MCF 10A (cell line): ENCODE measurements around the gene STAG3. TPM values are rescaled to one million over a fixed set of nuclear protein-coding genes. Genes with fewer than 3 reads are reported as not detected.
"Not testable (repeated sequence)": the region's sequence is repeated elsewhere in the genome, so short reads cannot be mapped to it uniquely, and the experiment has no call there.

Experiments used
- BruUV-seq: library from RNA; stranded (reverse); fragments of 400-500 nt; replicated peaks from 2 replicates; lab custom pipeline; 2021; lab: Mats Ljungman, UMichigan
- CTCF ChIA-PET: fragments of 300-600 bp; sonication (Branson Sonifier 250); formaldehyde crosslinking; extraction: SDS; loops from one replicate; lab custom pipeline; 2021; ENCODE audit warnings: antibody characterized with exemption, inconsistent platforms; lab: Yijun Ruan, JAX
- POLR2A ChIA-PET: fragments of 300-600, 350-650 bp; sonication (Branson Sonifier 250); formaldehyde crosslinking; extraction: SDS; loops from one replicate; lab custom pipeline; 2020; ENCODE audit warnings: antibody characterized with exemption, inconsistent platforms; lab: Yijun Ruan, JAX
- DNase-seq: peaks from one replicate; pipeline ENCODE4 v3.0.0-alpha.2; 2018; ENCODE audit not compliant: unreplicated experiment
- H3K27ac Mint-ChIP-seq: one replicate; pipeline ENCODE4 v1.8.0; 2022; ENCODE audit warnings: mild to moderate bottlenecking, low read depth, mixed read lengths; ENCODE audit not compliant: unreplicated experiment
- H3K27me3 Mint-ChIP-seq: one replicate; pipeline ENCODE4 v1.8.0; 2022; ENCODE audit warnings: mixed read lengths; ENCODE audit not compliant: insufficient read depth, unreplicated experiment
- H3K36me3 Mint-ChIP-seq: one replicate; pipeline ENCODE4 v1.8.0; 2022; ENCODE audit warnings: mild to moderate bottlenecking, moderate library complexity, mixed read lengths; ENCODE audit not compliant: insufficient read depth, unreplicated experiment
- H3K4me1 Mint-ChIP-seq: one replicate; pipeline ENCODE4 v1.8.0; 2022; ENCODE audit warnings: mixed read lengths; ENCODE audit not compliant: insufficient read depth, unreplicated experiment
- H3K4me3 Mint-ChIP-seq: one replicate; pipeline ENCODE4 v1.8.0; 2022; ENCODE audit warnings: mild to moderate bottlenecking, moderate library complexity, mixed read lengths; ENCODE audit not compliant: unreplicated experiment
- H3K9me3 Mint-ChIP-seq: one replicate; pipeline ENCODE4 v1.8.0; 2022; ENCODE audit warnings: mixed read lengths; ENCODE audit not compliant: unreplicated experiment
- CTCF ChIP-seq: fragments of 200-600 bp; IDR thresholded peaks from one replicate; pipeline ENCODE4 v1.8.0; 2022; ENCODE audit warnings: antibody characterized with exemption, mild to moderate bottlenecking; ENCODE audit not compliant: unreplicated experiment
- intact Hi-C: fragments of 100-400 bp; cut with micrococcal nuclease; formaldehyde crosslinking; loops from 2 replicates; pipeline ENCODE4 v1.14.1; 2022
- total RNA-seq: library from RNA; stranded (reverse); gene quantifications from 2 replicates; pipeline ENCODE4 v1.2.3, GENCODE V29; 2022

STAG3 gene
- total RNA-seq, 1 experiment from 2014 or later, result 1.5 TPM

DNA sequence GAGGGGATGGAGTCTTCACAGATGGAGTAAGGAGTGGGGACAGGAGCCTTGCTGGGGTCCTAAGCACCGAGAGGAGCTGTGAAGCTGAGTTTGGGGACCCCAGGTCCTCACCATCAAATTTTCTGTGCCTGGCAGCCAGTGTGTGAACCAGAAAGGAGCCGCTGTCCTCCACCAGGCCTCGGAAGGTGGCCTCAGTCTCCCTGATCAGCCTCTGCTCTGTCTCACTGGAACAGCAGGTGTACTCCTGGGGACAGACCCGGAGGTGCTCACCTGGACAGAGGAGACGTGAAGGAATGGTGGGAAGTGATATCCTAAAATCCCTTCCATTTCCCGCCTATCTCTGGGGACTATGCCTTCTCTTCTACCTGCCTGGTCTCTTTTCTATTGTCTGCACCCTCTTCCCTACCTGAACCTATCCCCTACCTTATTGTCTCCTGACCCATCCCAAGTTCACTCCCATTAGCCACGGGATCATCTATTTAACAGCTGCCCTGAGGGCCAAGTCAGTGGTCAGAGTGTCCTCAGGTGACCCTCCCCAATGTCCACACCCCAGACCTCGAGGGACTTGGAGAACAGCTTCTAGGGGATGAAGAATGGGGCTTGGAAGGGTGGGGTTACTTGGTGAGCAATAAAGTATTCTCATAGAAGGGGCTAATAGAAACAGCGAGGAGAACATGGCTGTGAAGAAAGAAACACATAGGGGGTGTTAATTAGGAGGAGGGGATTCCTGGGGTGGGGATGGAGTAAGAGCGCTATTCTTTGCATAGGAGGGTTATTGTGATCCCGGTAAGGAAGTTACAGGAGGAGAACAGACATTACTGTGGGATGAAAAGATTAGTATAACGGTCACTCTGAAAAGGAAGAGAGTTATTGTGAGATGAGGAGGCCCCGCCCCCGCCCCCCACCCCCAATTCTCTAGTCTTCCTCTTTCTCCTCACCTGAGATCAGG lies 1.3 kb upstream of the STAG3 start:
- POLR2A ChIA-PET, result interaction anchor here (0.8 to 1.7 kb wide), 8 partner anchors 8 to 252 kb away, joined by 3 to 8 read pairs (median 4); partner anchors contain the start of genes GAL3ST4, TRAPPC14 and ZCWPW1
- CTCF ChIA-PET, result interaction anchor here (0.6 kb wide), 1 partner anchor 13 kb away, joined by 3 read pairs; no protein-coding TSS in a partner anchor
- no TSS peak for BruUV-seq
- Mint-ChIP-seq H3K9me3 (no peaks in the 10 kb centered on the region), H3K27me3 (no peaks in the 10 kb centered on the region), H3K27ac (no peak overlapping the region), H3K4me1 (peaks cover 10% of the 10 kb centered on the region), H3K36me3 (no peaks in the 10 kb centered on the region), H3K4me3 (peak overlapping the region; percentile 73)
- no peak for TF ChIP-seq CTCF
- intact Hi-C loops, result no loop called here
- no peak for DNase-seq

DNA sequence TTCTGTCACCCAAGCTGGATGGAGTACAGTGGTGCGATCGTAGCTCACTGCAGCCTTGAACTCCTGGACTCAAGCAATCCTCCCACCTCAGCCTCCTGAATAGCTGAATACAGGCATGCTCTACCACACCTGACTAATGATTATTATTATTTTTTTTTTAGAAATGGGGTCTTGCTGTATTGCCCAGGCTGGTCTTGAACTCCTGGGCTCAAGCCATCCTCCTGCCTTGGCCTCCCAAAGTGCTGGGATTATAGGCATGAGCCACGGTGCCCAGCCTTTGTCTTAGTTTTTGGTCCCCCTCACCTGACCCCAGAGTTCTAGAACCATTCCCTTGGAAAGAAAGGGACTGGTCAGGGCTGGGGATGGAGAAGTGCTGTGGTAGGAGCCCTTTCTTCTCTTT lies 2.4 kb downstream of the STAG3 start:
- H3K9me3 Mint-ChIP-seq, POLR2A ChIA-PET, H3K36me3 Mint-ChIP-seq, BruUV-seq, DNase-seq, H3K27ac Mint-ChIP-seq, intact Hi-C loops, H3K27me3 Mint-ChIP-seq, H3K4me3 Mint-ChIP-seq: not testable (repeated sequence)
- H3K4me1 Mint-ChIP-seq, result peaks cover 10% of the 10 kb centered on the region
- CTCF ChIA-PET, result interaction anchor here (0.7 to 1.7 kb wide), 2 partner anchors 9 to 228 kb away, joined by 3 to 6 read pairs; no protein-coding TSS in a partner anchor

DNA sequence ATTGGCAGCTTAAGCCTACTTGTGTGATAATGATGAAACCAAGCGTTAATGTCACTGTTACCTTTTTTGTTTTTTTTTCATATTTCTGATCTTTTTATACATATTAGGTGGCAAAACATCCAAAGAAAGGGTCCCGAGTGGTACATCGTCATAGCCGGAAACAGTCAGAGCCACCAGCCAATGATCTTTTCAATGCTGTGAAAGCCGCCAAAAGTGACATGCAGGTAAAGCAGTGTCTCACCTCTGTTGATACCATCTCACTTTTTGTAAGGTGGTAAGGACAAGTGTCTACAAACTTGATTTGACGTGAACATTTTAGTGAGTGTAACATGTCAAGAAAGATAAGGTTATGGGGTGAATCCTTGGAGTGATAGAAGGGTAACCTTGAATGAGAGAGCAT lies 4.9 kb downstream of the STAG3 start:
- H3K4me3 Mint-ChIP-seq, DNase-seq, intact Hi-C loops, H3K27ac Mint-ChIP-seq, H3K9me3 Mint-ChIP-seq, H3K4me1 Mint-ChIP-seq, H3K36me3 Mint-ChIP-seq, H3K27me3 Mint-ChIP-seq, BruUV-seq, CTCF ChIA-PET, POLR2A ChIA-PET: not testable (repeated sequence)

DNA sequence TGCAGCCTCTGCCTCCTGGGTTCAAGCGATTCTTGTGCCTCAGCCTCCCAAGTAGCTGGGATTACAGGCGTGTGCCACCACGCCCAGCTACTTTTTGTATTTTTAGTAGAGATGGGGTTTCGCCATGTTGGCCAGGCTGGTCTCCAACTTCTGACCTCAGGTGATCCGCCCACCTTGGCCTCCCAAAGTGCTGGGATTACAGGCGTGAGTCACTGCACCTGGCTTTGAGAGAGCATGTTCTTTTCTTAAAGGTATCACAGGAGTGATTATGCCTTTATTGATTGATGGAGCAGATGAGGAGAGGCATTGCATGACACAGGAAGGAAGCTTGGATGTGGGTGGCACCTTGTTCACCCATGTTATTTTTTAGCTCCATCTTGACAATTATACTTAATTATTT lies 5.4 kb downstream of the STAG3 start:
- peak; percentile 23 for DNase-seq
- H3K9me3 Mint-ChIP-seq, BruUV-seq, H3K27me3 Mint-ChIP-seq, H3K27ac Mint-ChIP-seq, H3K36me3 Mint-ChIP-seq, intact Hi-C loops, H3K4me3 Mint-ChIP-seq, H3K4me1 Mint-ChIP-seq: not testable (repeated sequence)
- ChIA-PET CTCF (interaction anchor here (0.6 kb wide), 1 partner anchor 82 kb away, joined by 3 read pairs; no protein-coding TSS in a partner anchor), POLR2A (interaction anchor here (0.6 kb wide), 1 partner anchor 34 kb away, joined by 4 read pairs; the partner anchor contains the start of gene LAMTOR4)

DNA sequence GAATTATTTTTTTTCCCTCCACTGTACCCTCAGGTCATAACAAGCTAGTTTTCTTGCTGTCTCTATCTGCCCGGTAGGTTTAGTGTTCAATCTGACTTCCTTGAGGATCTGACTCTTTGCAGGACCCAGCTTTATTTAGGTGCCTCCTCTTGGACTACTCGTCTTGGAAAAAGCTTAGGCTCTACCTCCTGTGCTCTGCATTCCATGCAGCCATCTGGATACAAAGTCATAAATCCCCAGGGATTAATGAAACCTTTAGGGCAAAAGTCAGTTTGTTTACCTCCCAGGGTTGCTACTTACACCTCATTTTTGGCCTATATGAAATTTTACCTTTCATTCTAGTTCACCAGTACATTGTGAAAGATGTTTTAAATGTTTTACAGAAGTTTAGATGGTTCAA lies 8.0 kb downstream of the STAG3 start:
- ChIA-PET POLR2A (no interaction called here), CTCF (interaction anchor here (0.7 to 1.2 kb wide), 2 partner anchors 47 to 63 kb away, joined by 4 to 6 read pairs; no protein-coding TSS in a partner anchor)
- intact Hi-C loops, result no loop called here
- no peak for TF ChIP-seq CTCF
- H3K27me3 Mint-ChIP-seq, result no peaks in the 10 kb centered on the region
- DNase-seq, result no peak
- H3K4me3 Mint-ChIP-seq, result no peak overlapping the region
- H3K4me1 Mint-ChIP-seq, result no peaks in the 10 kb centered on the region
- BruUV-seq, result no TSS peak
- no peaks in the 10 kb centered on the region for H3K36me3 Mint-ChIP-seq
- H3K27ac Mint-ChIP-seq, result no peak overlapping the region
- H3K9me3 Mint-ChIP-seq, result no peaks in the 10 kb centered on the region
